GM18505 (cell line): Measurements from ENCODE around the gene ZNF512.
"Not testable (repeated sequence)": the region's sequence is repeated elsewhere in the genome, so short reads cannot be mapped to it uniquely, and the experiment has no call there.

ENCODE experiments used
- ATAC-seq: cut with Tn5 transposase; IDR thresholded peaks from one replicate; pipeline ENCODE4 v1.9.1; 2021; ENCODE audit not compliant: unreplicated experiment
- POLR2A ChIP-seq: IDR thresholded peaks from 4 replicates; pipeline ENCODE4 v1.6.1; 2011; ENCODE audit warnings: borderline replicate concordance; ENCODE audit not compliant: insufficient read depth, insufficient read length; ENCODE audit errors: extremely low read depth

ZNF512 gene

DNA sequence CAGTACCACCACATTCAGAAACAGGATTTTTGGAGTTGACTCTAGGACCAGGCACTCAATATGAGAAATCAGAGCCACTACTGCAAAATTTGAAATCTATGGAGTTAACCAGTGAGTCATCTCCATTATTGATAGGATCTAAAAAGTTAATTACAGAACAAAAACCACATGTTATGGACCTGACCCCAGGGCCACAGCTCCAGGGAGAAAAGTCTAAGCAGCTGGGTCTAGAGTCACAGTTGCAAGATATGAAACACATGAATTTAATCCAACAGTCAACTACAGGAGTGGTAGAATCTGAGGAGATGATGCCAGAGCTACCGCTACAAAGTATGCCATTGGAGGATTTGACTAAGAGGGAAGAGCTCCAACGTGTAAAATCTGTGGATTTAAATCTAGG lies 13.4 kb upstream of the ZNF512 start:
- no peak for TF ChIP-seq POLR2A
- ATAC-seq, result no peak

DNA sequence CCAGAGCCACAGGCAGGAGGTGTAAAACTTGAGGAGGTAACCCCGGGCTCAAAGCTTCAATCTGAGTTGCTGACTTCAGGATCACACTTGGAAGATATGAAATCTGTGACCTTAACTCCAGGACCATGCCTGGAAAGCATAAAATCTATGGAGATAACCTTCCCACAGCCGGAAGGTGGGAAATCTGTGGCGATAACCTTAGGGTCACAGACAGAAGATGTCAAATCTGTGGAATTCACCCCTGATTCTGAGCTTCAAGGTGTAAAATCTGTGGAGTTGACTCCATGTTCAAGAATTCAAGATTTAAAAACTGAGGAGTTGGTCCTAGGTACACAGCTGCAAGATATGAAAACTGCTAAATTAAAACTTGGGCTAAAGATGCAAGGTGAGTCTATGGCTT lies 11.6 kb upstream of the ZNF512 start:
- ATAC-seq, result no peak
- no peak for TF ChIP-seq POLR2A

DNA sequence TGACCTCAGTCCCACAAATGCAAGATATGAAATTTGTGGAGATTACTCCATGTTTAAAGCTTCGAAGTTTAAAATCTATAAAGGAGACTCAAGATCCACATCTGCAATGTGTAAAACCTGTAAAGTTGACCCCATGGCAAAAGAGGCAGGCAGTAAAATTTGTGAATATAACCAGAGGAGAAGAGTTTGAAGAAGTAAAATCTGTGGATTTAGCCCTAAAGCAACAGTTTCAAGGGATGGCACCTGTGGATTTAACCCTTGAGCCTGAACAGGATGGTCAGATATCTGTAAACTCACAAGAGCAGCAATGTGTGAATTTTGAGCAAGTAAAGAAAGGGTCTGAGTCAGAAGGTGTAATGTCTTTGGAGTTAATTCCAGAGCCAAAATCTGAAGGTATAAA lies 11.2 kb upstream of the ZNF512 start:
- no peak for ATAC-seq
- TF ChIP-seq POLR2A, result no peak

DNA sequence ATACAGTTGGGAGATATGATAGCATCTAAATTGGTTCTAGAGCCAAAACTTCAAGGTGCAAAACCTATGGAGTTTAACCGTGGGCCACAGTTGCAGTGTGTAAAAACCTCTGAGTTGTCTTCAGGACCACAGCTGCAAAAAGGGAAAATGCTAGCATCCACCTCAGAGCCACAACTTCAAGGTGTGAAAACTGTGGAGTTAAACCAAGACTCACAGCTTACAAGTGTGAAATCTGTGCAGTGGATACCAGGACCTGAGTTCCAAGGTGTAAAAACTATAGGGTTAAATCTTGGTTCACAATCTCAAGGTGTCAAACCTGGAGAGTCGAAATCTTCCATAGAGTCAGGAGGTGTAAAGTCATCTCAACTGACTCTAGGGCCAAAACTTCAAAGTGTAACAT lies 10.4 kb upstream of the ZNF512 start:
- ATAC-seq, result no peak

DNA sequence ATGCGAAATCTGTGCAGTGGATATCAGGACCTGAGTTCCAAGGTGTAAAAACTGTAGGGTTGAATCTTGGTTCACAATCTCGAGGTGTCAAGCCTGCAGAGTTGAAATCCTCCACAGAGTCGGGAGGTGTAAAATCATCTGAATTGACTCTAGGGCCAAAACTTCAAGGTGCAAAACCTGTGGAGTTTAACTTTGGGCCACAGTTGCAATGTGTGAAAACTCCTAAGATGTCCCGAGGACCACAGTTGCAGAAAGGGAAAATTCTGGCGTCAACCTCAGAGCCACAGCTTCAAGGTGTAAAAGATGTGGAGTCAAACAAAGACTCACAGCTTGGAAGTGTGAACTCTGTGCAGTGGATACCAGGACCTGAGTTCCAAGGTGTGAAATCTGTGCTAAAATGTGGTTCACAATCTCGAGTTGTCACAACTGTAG lies 9.8 kb upstream of the ZNF512 start:
- TF ChIP-seq POLR2A, result no peak
- ATAC-seq, result no peak

More for the DNA sequence above, 10.4 kb upstream of the ZNF512 start:
- no peak for TF ChIP-seq POLR2A

DNA sequence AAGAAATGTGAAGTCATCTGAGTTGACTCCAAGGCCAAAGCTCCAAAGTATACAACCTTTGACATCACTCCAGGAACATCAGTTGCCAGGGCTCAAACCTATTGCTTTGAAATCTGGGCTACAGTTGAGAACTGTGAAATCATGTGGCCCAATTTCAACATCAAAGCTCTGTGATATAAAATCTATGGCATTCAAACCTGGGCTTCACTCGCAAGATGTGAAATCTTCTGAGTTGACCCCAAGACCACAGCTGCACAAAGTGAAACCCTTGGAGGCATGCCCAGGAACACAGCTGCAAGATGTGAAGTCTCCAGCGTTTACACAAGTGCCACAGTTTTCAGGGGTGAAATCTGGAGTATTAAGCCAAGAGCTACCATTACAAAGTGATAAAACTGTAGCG lies 9.4 kb upstream of the ZNF512 start:
- no peak for ATAC-seq
- no peak for TF ChIP-seq POLR2A

DNA sequence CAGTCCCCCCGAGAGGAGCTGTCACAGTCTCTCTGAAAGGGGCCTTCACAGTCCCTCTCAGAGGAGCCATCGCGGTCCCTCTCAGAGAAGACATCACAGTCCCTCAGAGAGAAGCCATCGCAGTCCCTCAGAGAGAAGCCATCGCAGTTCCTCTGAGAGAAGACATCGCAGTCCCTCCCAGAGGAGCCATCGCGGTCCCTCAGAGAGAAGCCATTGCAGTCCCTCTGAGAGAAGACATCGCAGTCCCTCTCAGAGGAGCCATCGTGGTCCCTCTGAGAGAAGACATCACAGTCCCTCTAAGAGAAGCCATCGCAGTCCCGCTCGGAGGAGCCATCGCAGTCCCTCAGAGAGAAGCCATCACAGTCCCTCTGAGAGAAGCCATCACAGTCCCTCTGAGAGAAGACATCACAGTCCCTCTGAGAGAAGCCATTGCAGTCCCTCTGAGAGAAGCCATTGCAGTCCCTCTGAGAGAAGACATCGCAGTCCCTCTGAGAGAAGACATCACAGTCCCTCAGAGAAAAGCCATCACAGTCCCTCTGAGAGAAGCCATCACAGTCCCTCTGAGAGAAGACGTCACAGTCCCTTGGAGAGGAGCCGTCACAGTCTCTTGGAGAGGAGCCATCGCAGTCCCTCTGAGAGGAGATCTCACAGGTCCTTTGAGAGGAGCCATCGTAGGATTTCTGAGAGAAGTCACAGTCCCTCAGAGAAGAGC lies 1.3 kb upstream of the ZNF512 start:
- ATAC-seq, result no peak

DNA sequence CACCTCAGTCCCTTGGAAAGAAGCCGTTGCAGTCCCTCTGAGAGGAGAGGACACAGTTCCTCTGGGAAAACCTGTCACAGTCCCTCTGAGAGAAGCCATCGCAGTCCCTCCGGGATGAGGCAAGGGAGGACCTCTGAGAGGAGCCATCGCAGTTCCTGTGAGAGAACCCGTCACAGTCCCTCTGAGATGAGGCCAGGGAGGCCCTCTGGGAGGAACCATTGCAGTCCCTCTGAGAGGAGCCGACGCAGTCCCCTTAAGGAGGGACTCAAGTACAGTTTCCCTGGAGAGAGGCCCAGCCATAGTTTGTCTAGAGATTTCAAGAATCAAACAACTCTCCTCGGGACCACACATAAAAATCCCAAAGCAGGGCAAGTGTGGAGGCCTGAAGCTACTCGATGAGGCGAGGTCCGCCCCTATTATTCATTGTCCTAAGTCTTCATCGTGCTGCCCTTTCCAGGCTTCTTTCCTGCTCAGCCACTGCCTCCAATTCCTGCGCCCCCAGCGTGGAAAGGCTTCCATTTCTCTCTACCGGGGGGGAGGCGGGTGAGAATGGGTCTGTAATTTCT lies 630 bp upstream of the ZNF512 start:
- ATAC-seq, result no peak
- no peak for TF ChIP-seq POLR2A

More for the DNA sequence above, 1.3 kb upstream of the ZNF512 start:
- TF ChIP-seq POLR2A, result no peak

DNA sequence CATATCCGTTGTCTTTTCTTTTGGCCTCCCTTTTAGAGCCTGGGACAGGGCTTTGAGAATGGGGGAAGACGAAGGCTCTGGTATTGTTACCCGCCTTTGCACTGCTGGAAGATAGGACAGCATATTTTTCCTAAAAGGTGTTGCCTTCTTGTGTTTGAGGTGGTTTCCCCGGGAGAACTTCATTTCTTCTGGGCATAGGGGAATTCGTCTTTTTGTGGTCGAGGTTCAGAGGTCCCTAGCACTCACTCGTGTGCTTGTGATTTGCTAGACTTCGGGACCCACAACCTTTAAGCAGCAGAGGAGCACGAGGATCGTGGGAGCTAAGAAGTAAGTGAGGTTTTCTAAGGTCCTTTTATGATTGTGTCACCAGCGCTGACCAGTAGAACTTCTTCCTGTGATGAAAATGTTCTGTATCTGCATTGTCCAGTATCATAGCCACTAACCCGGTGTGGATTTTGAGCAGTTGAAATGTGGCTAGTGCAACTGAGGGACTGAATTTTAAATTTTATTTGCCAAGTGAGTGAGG lies 611 bp downstream of the ZNF512 start:
- no peak for TF ChIP-seq POLR2A
- ATAC-seq, result no peak

DNA sequence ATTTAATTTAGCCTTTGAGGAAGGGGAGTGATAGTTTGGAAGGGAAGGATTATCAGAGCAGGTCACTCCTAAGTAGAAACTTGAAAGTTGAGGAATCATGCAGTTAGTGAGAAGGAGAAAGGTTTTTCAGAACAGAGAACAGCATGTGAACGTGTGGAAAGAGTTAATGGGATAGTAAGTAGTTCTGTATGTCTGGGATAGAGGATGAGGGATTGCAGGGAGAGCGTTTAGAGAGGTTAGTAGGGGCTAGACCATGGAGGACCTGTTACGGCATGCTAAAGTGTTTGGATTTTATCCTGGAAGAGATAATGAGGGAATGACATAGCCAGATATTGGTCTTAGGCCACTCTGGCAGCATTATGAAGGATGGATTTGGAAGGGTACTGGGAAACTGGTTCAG lies 1.8 kb downstream of the ZNF512 start:
- no peak for TF ChIP-seq POLR2A
- no peak for ATAC-seq

DNA sequence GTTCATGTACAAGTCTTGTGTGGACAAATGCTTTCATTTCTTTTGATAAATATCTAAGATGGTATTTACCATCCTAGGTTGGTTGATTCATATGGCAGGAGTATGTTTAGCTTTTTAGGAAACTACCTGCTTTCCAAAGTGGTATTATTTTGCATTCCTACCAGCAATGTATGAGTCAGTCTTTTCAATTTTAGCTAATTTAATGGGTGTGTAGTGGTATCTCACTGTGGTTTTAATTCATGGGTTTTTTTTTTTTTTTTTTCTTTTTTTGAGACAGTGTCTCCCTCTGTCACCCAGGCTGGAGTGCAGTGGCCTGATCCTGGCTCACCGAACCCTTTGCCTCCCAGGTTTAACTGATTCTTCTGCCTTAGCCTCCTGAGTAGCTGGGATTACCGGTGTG lies 4.2 kb downstream of the ZNF512 start:
- ATAC-seq, result no peak
- no peak for TF ChIP-seq POLR2A

DNA sequence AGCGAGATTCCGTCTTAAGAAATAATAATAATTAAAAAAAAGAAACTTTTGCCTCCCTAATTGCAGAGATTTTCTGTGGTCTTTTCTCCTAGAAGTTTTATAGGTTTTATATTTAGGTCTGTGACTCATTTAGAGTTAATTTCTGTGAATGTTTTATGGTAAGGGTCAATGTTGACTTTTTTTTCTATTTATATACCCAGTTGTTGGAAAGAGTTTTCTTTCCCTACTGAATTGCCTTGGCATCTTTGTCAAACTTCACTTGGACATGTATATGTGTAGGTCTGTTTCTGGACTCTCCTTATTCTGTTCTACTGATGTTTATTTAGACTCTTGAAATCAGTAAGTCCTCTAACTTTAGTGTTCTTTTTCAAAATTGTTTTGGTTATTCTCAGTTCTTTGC lies 5.5 kb downstream of the ZNF512 start:
- no peak for ATAC-seq
- no peak for TF ChIP-seq POLR2A

DNA sequence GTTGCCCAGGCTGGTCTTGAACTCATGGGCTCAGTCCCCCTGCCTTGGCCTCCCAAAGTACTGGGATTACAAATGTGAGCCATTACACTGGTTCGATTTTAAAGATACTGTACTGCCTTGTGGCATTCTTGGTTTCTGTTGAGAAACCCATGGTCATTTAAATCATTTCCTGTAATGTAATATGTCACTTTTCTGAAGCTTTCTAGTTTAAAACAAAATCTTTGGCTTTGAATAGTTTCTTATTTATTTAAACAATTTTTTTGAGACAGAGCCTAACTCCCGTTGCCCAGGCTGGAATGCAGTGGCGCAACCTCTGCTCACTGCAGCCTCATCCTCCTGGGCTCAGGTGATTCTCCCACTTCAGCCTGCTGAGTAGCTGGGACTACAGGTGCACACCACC lies 8.9 kb downstream of the ZNF512 start:
- no peak for ATAC-seq
- TF ChIP-seq POLR2A, result no peak

DNA sequence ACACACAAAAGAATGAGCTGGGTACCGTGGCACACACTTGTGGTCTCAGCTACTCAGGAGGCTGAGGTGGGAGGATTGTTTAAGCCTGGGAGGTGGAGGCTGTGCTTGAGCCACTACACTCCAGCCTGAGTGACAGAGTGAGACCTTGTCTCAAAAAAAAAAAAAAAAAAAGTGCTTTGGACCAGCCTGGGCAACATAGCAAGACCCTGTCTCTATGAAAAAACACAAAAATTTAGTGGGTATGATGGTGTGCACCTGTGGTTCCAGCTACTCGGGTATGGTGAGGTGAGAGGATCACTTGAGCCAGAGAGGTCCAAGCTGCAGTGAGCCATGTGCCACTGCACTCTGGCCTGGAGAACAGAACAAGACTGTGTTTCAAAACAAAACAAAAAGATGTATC lies 10.4 kb downstream of the ZNF512 start:
- no peak for ATAC-seq
- TF ChIP-seq POLR2A, result no peak

DNA sequence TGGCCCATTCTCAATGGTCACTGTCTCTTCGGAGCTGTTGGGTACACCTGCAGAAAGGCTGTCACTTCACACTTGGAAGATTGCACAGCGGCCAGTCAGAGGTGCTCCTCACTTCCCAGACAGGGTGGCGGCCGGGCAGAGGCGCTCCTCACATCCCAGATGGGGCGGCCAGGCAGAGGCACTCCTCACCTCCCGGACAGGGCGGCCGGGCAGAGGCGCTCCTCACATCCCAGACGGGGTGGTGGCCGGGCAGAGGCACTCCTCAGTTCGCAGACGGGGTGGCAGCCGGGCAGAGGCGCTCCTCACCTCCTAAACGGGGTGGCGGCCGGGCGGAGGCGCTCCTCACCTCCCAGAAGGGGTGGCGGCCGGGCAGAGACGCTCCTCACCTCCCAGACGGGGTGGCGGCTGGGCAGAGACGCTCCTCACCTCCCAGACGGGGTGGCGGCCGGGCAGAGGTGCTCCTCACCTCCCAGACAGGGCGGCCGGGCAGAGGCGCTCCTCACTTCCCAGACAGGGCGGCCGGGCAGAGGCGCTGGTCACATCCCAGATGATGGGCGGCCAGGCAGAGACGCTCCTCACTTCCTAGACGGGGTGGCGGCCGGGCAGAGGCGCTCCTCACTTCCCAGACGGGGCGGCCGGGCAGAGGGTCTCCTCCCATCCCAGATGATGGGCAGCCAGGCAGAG lies 11.3 kb downstream of the ZNF512 start:
- not testable (repeated sequence) for ATAC-seq

DNA sequence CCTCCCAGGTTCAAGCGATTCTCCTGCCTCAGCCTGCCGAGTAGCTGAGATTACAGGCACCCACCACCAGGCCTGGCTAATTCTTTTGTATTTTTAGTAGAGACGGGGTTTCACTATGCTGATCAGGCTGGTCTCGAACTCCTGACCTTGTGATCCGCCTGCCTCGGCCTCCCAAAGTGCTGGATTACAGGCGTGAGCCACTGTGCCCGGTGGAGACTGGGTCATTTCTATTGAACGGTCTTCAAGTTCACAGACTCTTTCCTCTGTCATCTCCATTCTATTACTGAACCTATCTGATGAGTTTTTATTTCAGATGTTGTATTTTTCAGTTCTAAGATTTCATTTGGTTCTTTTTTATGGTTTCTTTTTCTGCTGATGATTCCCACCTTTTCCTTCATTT lies 12.6 kb downstream of the ZNF512 start:
- not testable (repeated sequence) for ATAC-seq
